Left ventricle myocardium superior (tissue), 1 donor: Measurements from ENCODE around the gene ZNF598. TPM values are rescaled to one million over a fixed set of nuclear protein-coding genes. Genes with fewer than 3 reads are reported as not detected.

Experiments
- ATAC-seq: fragments of 200-7000 bp; cut with Tn5 transposase; one replicate; pipeline ENCODE4 v1.9.1; 2020; ENCODE audit warnings: mild to moderate bottlenecking, moderate library complexity
- DNase-seq: peaks from one replicate; pipeline ENCODE4 v3.0.0-alpha.2; 2020
- intact Hi-C: fragments of 100-400 bp; cut with micrococcal nuclease; formaldehyde crosslinking; loops from one replicate; pipeline ENCODE4 v1.11.0; 2022
- total RNA-seq: library from RNA; stranded (reverse); fragmentation: NEBNext Ultra II Directional; extraction: Animal tissue kit (Norgen Biotek cat#: 25700); gene quantifications from one replicate; pipeline ENCODE4 v1.2.1, GENCODE V29; 2021
- donor health status: DM: no; HTN: yes; CAD: no; lungs with severe emphysema.

Gene ZNF598
- total RNA-seq, 1 donor from 2014 or later: 16.0 TPM

DNA sequence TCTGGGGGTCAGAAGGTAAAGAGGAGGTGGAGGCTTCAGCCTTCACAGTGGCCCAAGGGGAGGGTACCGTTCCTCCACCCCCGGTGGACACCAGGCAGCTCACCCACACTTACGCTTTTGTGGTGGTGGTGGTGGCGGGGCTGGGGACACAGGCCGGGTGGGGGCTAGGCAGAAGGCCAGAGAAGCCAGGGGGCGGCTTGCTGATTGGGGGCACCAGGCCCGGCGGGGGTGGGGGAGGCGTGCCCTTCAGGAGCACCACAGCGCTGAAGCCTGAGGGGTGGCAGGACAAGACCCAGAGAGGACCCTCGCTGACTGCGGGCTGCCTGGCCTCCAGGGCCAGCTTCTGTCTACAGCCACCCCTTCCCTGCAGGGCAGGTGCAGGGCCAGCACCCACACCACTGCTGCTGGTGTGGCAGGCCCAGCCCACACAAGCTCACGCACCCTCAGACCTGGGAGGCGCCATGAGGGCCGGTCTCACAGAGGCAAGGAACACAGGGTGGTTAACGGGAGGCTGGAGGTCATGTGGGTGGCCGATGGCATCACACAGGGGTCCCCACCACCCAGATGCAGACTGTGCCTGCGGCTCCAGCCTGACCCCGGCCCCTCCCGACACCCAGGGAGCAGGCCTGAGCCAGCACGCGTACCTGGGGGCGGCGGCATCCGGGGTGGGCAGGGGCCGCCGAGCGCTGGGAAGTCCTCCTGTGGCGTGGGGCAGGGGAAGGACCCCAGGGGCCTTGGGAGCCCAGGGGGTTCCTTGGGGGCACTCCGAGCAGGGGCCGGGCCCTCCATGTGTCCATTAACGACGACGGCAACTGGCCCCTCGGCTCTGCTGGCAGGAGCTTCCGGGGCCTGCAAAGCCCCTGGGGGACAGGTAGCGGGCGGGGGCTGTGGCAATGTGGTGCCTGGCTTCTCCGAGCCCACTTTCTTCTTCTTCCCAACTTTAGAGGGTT lies 10.5 kb downstream of the ZNF598 start:
- no peak for ATAC-seq
- intact Hi-C loops: no loop called here

GRCh38 chr16:1998360-1998835 lies 11.2 kb downstream of the ZNF598 start:
- ATAC-seq (no peak), DNase-seq (no peak)
- intact Hi-C loops: no loop called here

More for the DNA sequence above, 10.5 kb downstream of the ZNF598 start:
- DNase-seq: no peak

DNA sequence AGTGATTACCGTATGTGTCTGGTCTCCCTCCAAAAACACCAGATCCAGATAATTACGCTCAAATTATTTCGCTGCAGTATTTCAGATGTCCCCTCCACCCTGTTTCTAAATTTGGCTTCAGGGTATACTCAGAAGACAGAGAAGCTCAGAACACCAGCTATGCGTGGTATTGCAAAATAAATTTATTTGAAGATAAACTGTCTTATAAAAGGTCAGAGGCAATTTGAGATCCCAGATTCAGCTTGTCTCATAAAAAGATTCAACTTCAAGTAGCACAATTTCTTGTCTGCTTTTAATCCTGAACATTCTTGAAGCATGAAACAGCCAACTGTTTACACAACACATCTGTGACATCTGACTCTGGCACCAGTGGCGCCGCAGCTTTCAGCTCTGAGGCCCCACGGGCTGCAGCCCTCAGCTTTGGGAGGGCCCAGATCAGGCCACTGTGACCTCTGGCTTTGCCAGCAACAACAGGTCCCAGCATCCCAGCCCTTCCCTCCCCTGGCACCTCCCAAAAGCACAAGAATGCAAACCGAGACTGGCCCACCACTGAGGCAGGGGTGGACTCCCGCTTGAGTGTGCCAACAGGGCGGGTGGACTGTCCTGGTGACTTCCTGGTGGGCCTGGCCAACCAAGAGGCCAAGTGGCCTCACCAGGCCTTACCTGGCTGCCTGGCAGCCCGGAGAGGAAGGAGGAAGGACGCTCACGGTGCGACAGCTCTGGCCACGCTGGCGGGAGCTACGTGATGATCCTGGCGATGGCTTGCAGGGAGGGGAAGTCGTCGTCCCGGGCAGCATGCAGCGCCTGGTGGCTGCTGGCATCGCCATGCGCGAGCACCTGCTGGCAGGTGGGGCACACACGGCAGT lies 11.9 kb downstream of the ZNF598 start:
- ATAC-seq (no peak), DNase-seq (no peak)

GRCh38 chr16:1993731-1994131 lies 15.9 kb downstream of the ZNF598 start:
- intact Hi-C loops: no loop called here
- DNase-seq: no peak
- ATAC-seq: no peak

More for the DNA sequence above, 11.9 kb downstream of the ZNF598 start:
- intact Hi-C loops: no loop called here

DNA sequence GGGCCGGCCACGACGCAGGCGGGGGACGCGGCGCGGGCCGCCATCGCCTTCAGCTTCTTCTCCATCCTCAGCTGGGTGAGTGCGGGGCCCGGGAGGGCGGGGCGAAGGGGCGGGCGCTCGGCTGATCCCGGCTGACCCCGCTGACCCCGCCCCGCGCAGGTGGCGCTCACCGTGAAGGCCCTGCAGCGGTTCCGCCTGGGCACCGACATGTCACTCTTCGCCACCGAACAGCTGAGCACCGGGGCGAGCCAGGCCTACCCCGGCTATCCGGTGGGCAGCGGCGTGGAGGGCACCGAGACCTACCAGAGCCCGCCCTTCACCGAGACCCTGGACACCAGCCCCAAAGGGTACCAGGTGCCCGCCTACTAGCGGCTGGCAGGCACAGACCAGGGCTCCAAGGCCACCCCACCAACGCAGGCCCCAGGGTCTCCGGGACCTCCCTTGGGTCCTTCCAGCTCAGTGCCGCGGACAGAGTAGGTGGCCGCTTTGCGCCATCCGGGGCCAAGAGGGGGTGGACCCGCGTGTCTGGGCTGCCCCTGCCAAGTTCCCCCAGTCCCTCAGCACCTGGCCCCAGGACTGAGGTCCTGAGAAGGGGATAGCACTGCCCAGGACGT lies 16.8 kb downstream of the ZNF598 start:
- ATAC-seq (peak; percentile 1), DNase-seq (no peak)
- intact Hi-C loops: no loop called here

GRCh38 chr16:1991948-1992703 lies 17.5 kb downstream of the ZNF598 start:
- ATAC-seq (peak; percentile 89), DNase-seq (peak; percentile 96)
- intact Hi-C loops: no loop called here

DNA sequence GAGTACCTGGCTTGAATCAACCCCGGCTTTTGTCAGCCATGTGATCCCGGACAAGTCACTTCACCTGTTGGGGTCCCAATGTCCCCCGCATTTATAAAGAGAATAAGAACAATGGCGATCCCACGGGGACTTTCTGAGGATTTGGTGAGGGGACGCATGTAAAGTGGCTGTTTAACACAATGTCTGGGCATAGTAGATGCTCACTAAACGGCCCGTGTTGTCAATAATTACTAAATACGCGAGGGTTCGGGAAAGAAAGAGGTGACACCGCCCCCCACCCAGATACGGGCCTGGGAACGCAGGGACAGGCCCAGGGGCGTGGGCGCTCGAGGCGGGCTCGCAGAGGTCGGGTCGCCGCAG lies 18.1 kb downstream of the ZNF598 start:
- DNase-seq (no peak), ATAC-seq (no peak)
- intact Hi-C loops: no loop called here

DNA sequence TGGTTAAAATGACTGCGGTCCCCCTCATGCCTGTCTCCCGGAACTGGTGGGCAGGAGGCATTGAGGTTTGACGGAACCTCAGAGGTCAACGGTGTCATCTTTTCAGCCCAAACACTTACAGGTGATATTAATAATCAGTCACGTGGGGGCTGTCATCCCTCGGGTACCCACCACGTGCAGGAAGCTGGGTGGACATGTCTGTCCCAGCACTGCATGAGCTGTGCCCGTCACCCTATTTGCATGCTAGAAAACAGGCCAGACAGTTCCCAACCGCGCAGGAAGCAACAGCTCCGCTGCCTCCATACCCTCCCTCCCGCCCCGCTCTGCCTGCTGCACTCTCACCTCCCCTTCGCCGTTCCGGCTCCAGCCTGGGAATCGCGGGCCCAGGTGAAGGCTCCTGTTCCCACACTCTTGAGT lies 18.5 kb downstream of the ZNF598 start:
- ATAC-seq: peak; percentile 4
- intact Hi-C loops: no loop called here
- no peak for DNase-seq

DNA sequence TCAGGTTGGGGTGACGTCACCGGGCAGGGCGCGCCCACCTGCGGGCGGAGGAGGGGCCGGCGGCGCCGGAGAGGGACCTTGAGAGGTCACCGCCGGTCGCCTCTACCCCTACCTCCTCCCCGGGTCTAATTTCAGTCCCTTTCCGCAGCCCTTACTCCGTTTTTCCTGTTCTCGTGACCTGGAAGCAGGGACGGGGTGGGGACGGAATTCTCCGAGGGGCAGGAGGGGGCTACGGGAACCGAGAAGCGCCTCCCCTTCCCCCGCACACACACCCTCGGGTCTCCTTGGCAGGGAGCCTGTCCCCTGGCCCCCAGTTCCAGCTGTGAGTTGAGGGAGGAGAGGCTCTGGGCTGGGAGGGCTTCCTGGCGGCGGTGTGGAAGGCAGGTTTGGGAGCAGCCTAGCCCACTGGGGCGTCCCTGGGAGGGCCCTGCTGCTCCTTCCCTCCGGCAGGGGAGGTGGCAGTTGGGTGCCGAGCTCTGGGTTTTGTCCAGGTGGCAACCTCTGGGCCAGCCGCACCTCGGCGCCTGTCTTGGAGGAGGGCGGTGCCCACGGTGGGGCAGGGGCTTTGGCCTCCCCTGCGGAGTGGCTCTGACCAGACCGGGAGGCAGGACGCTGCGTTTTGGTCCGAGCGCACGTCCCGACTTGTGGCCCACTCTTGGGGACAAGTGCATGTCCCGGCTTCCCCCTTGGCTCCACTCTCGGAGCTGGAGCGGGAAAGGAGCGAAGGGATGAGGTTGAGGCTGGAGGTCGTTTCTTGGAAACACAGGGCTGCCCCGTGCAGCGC lies 19.1 kb downstream of the ZNF598 start:
- ATAC-seq: no peak
- intact Hi-C loops: no loop called here
- no peak for DNase-seq

- DNase-seq (no peak), ATAC-seq (no peak)
- intact Hi-C loops: no loop called here
These were observed 19.6 kb downstream of the ZNF598 start for GRCh38 chr16:1990101-1990350.

GRCh38 chr16:1989209-1990100 lies 20.2 kb downstream of the ZNF598 start, which contains the start of gene SYNGR3:
SYNGR3 (plus strand) TSS chr16:1989970; CDS start chr16:1990103, 133 bp downstream.
- no peak for DNase-seq
- ATAC-seq: no peak
- intact Hi-C loops: no loop called here

- ATAC-seq (no peak), DNase-seq (no peak)
- intact Hi-C loops: no loop called here
These were observed 22.4 kb downstream of the ZNF598 start for GRCh38 chr16:1987198-1987597.

DNA sequence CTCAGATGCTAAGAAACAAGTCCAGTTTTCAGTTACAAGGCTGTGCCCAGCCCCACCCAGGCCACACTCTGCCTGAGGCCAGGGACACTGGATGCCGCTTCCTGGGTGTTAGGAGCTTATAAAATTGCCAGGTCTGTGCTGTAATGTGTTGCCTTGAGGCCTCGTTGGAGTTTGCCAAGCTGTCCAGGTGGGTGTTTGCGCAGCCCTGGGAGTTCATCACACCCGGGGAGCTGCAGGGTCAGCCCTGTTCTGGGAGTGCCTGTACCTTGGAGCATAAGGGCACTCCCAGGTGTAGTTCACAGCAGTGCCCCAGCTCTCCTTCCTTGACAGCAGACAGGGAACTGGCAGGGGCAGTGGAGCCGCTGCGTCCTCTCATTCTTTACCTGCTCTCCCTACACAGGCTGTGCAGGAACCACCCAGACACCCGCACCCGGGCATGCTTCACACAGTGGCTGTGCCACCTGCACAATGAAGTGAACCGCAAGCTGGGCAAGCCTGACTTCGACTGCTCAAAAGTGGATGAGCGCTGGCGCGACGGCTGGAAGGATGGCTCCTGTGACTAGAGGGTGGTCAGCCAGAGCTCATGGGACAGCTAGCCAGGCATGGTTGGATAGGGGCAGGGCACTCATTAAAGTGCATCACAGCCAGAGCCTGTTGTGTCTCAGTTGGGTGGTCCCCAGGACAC lies 24.0 kb downstream of the ZNF598 start:
- no peak for ATAC-seq
- DNase-seq: no peak
- intact Hi-C loops: no loop called here

GRCh38 chr16:1984347-1985225 lies 25.0 kb downstream of the ZNF598 start:
- peak; percentile 4 for ATAC-seq
- DNase-seq: peak; percentile 53
- intact Hi-C loops: no loop called here

- intact Hi-C loops: no loop called here
- peak; percentile 95 for DNase-seq
- peak; percentile 96 for ATAC-seq
These were observed 25.9 kb downstream of the ZNF598 start, which contains the start of gene GFER for GRCh38 chr16:1983544-1984346. GFER (plus strand) TSS chr16:1984193; CDS start chr16:1984219, 26 bp downstream.
